Measurements from ENCODE around the gene JAG2. TPM values are rescaled to one million over a fixed set of nuclear protein-coding genes. Genes with fewer than 3 reads are reported as not detected.

Gene JAG2
- total and polyA plus RNA-seq, 8 donors, result 9.9 to 38.3 (median 11.0) TPM

DNA sequence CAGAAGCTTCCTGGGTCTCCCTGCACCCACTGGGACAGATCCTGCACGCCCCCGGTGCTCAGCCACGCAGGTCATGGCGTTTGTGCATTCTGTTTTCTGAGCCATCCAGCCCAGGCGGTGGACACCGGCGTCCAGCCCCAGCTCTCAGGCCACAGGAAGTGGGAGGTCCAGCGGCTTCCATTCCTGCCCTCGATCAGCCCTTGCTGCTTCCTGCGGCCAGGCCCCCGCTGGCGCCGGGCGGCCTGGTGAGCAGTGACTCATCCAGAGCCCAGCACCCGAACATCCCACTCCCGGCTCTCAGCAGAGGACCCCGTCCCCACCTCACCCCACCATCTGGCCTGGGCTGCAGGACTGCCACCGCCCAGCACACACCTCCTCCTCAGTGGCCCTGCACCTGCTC, 30.5 kb upstream of the JAG2 start:
- DNase-seq (no peak), ATAC-seq (no peak), FAIRE-seq (no peak)
- Histone ChIP-seq H3K27ac (no peak overlapping the region), H3K4me1 (peaks cover 0 to 5% (median 4%) of the 10 kb centered on the region in 3 donors), H3K9me3 (no peaks in the 10 kb centered on the region), H3K4me3 (no peak overlapping the region), H3K27me3 (peaks cover 0 to 2% (median 0%) of the 10 kb centered on the region in 4 donors), H3K36me3 (no peaks in the 10 kb centered on the region)
- WGBS, 2 donors, result 55 to 65% methylated on average over 18 of the region's 18 CpGs
- intact Hi-C loops (cut with DNase I), result no loop called here
- TF ChIP-seq, protein P1, sequence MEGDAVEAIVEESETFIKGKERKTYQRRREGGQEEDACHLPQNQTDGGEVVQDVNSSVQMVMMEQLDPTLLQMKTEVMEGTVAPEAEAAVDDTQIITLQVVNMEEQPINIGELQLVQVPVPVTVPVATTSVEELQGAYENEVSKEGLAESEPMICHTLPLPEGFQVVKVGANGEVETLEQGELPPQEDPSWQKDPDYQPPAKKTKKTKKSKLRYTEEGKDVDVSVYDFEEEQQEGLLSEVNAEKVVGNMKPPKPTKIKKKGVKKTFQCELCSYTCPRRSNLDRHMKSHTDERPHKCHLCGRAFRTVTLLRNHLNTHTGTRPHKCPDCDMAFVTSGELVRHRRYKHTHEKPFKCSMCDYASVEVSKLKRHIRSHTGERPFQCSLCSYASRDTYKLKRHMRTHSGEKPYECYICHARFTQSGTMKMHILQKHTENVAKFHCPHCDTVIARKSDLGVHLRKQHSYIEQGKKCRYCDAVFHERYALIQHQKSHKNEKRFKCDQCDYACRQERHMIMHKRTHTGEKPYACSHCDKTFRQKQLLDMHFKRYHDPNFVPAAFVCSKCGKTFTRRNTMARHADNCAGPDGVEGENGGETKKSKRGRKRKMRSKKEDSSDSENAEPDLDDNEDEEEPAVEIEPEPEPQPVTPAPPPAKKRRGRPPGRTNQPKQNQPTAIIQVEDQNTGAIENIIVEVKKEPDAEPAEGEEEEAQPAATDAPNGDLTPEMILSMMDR (IDR thresholded peaks at IDR 0.05), result no peak

DNA sequence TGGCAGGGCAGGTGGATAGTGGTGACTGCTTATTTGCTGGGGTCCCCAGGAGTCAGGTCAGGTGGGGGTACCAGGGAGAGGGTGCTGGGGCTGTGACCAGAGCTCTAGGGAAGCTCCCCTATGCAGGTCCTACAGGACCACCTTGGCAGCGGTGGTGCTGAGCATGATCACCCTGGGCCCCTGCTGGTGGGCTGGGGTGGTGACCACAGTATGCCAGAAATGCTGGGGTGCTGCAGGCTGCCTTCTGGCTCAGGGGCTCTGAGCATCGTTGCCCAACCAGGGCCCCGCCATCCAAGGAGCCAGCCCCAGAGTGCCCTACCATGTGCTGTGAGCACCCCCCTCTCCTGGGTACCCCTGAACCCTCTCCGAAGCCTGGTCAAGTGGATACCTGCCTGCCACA, 30.0 kb upstream of the JAG2 start:
- no peak for FAIRE-seq
- no peaks in the 10 kb centered on the region for H3K36me3 ChIP-seq
- TF ChIP-seq, protein P1 (IDR thresholded peaks at IDR 0.05), result no peak
- peaks cover 0 to 2% (median 0%) of the 10 kb centered on the region in 4 donors for H3K27me3 ChIP-seq
- H3K4me1 ChIP-seq, result peaks cover 0 to under 1% (median 0%) of the 10 kb centered on the region in 3 donors
- intact Hi-C loops (cut with DNase I), result no loop called here
- no peak for ATAC-seq
- H3K27ac ChIP-seq, result no peak overlapping the region
- no peak for DNase-seq
- WGBS, 2 donors, result 70 to 72% methylated on average over 4 of the region's 4 CpGs
- no peak overlapping the region for H3K4me3 ChIP-seq
- H3K9me3 ChIP-seq, result no peaks in the 10 kb centered on the region

DNA sequence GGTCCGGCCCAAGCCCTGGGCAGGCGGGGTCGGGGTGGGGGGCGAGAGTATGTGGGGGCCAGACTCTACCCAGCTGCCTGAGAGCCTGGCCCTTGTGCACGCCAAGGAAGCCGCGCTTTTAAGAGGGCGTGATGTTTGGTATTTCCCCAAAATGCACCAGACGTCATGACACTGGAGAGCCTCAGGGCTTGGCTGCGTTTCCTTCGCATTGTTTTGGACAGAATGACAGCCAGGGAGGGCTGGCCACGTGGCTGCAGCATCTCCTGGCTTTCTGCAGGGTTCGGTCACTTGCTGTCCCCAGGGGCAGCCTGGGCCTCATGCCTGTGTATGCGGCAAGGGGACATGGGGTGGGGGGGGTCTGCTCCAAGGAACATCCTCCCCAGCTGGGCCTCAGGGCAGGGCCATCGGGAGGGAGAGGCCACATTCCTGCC, 28.6 kb upstream of the JAG2 start:
- DNase-seq (no peak), FAIRE-seq (no peak), ATAC-seq (peak in 1 of 4 donors; percentile 4)
- intact Hi-C loops (cut with DNase I), result no loop called here
- Histone ChIP-seq H3K27ac (no peak overlapping the region), H3K4me3 (no peak overlapping the region), H3K27me3 (peaks cover 0 to 2% (median 0%) of the 10 kb centered on the region in 4 donors), H3K36me3 (no peaks in the 10 kb centered on the region), H3K4me1 (no peaks in the 10 kb centered on the region), H3K9me3 (no peaks in the 10 kb centered on the region)
- WGBS, 2 donors, result 30 to 35% methylated on average over 14 to 15 of the region's 15 CpGs
- TF ChIP-seq, protein P1 (IDR thresholded peaks at IDR 0.05), result no peak

DNA sequence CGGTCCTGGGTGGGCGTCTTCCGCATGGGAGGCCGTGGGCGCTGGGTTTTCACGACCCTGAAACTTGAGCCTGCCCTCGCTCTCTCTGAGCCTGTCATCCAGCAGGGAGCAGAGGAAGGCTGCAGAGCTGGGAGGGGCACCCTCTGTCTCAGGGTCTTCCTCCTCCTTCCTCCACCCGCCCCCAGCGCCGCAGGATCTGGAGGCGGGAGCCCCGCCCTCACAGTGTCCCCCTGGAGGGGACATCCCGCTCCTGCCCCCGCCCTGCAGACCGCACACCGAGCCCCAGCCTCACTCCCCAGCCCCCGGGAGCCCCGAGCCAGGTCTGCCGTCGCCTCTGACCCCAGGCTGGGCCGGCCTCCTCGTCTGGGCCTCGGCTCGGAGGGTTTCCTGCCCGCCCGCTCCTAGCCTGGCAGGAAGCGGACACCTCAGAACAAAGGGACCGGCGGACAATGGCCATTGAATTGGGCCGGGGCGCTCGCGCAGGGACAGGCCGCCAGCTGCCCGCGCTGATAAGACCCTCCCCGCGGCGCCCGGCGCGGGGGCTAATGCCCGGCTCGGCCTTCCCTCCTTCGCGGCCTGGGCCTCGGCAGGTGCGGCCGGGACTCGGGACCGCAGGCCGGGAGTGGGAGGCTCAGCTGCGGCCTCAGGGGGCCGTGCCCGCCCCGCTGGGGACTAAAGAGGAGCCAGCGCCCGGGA, 27.8 kb upstream of the JAG2 start:
- Histone ChIP-seq H3K9me3 (no peaks in the 10 kb centered on the region), H3K4me3 (peak overlapping the region in 1 of 4 donors; percentile 10), H3K27me3 (peaks cover 0 to 6% (median 0%) of the 10 kb centered on the region in 4 donors), H3K36me3 (no peaks in the 10 kb centered on the region), H3K4me1 (no peaks in the 10 kb centered on the region), H3K27ac (peak overlapping the region in 1 of 4 donors; percentile 33)
- no peak for DNase-seq
- TF ChIP-seq, protein P1 (IDR thresholded peaks at IDR 0.05), result no peak
- WGBS, 2 donors, result 12 to 15% methylated on average over 39 to 58 of the region's 58 CpGs
- intact Hi-C loops (cut with DNase I), result no loop called here
- FAIRE-seq, result no peak
- ATAC-seq, result peak in 3 of 4 donors; percentile 9 to 22 (median 15)
